Vagina (tissue), 2 donors: Measurements from ENCODE around the gene PCBP3.

Experiments
- CTCF ChIP-seq, 3 experiments: fragments of 450-650 bp in 2 of 3; fragments of 200-600 bp in 1 of 3; sonication (generic) in 1 of 3; IDR thresholded peaks; one replicate each; pipeline ENCODE4 v1.5.1; 2017 to 2019; ENCODE audit warnings: antibody characterized with exemption in 3 of 3, mild to moderate bottlenecking in 2 of 3, moderate library complexity in 2 of 3
- POLR2A ChIP-seq, 2 donors: fragments of 450-650 bp; IDR thresholded peaks; one replicate each; pipeline ENCODE4 v1.6.1; 2017; ENCODE audit warnings: antibody characterized with exemption in 2 of 2, mild to moderate bottlenecking in 2 of 2, moderate library complexity in 2 of 2
- POLR2AphosphoS5 ChIP-seq, 2 donors: sonication (generic); formaldehyde crosslinking; IDR thresholded peaks; one replicate each; pipeline ENCODE4 v1.9.0; 2017; ENCODE audit warnings: antibody characterized with exemption in 2 of 2, mild to moderate bottlenecking in 2 of 2, low read depth in 1 of 2; ENCODE audit not compliant: insufficient read depth in 1 of 2

GRCh38 chr21:45695086-45695485 is 51.6 kb downstream of the PCBP3 start:
- TF ChIP-seq CTCF (IDR thresholded peaks at IDR 0.05) (no peak), POLR2A (IDR thresholded peaks at IDR 0.05) (no peak), POLR2AphosphoS5 (IDR thresholded peaks at IDR 0.05; ENCODE audit: insufficient read depth in 1 of 2, low read depth in 1 of 2) (no peak)
